HG03175 (cell line): ENCODE results near the gene LGALS7B.
"Not testable (repeated sequence)": the region's sequence is repeated elsewhere in the genome, so short reads cannot be mapped to it uniquely, and the experiment has no call there.

ENCODE experiments used
- ATAC-seq: cut with Tn5 transposase; IDR thresholded peaks from one replicate; pipeline ENCODE4 v1.9.1; 2021; ENCODE audit warnings: mild to moderate bottlenecking, moderate library complexity; ENCODE audit not compliant: unreplicated experiment

The LGALS7B gene

GRCh38 chr19:38793671-38794070, 4.7 kb downstream of the LGALS7B start:
- ATAC-seq: no peak

GRCh38 chr19:38795549-38795948, 6.5 kb downstream of the LGALS7B start:
- ATAC-seq: no peak

- ATAC-seq: no peak
Measured at GRCh38 chr19:38796154-38796553, 7.2 kb downstream of the LGALS7B start.

GRCh38 chr19:38797781-38798180, 8.8 kb downstream of the LGALS7B start:
- not testable (repeated sequence) for ATAC-seq

- no peak for ATAC-seq
Measured at GRCh38 chr19:38799104-38799503, 10.1 kb downstream of the LGALS7B start.

GRCh38 chr19:38800577-38801347, 11.8 kb downstream of the LGALS7B start:
- ATAC-seq: no peak

- no peak for ATAC-seq
Measured at GRCh38 chr19:38801359-38802095, 12.5 kb downstream of the LGALS7B start.

- no peak for ATAC-seq
Measured at GRCh38 chr19:38803543-38803942, 14.5 kb downstream of the LGALS7B start.

- ATAC-seq: no peak
Measured at GRCh38 chr19:38805180-38805579, 16.2 kb downstream of the LGALS7B start.

- ATAC-seq: no peak
Measured at GRCh38 chr19:38806371-38806770, 17.4 kb downstream of the LGALS7B start.

GRCh38 chr19:38807374-38808098, 18.5 kb downstream of the LGALS7B start:
- not testable (repeated sequence) for ATAC-seq

- no peak for ATAC-seq
Measured at GRCh38 chr19:38808741-38809140, 19.7 kb downstream of the LGALS7B start.

GRCh38 chr19:38809592-38810252, 20.7 kb downstream of the LGALS7B start:
- ATAC-seq: no peak

GRCh38 chr19:38812009-38812840, 23.2 kb downstream of the LGALS7B start:
- no peak for ATAC-seq

- ATAC-seq: no peak
Measured at GRCh38 chr19:38812841-38813320, 23.9 kb downstream of the LGALS7B start, which contains the start of gene LGALS4. TSS of gene LGALS4 (minus strand) at chr19:38812945. CDS start at chr19:38812886, 59 bp downstream.

GRCh38 chr19:38813323-38813722, 24.3 kb downstream of the LGALS7B start:
- no peak for ATAC-seq

- not testable (repeated sequence) for ATAC-seq
Measured at GRCh38 chr19:38813932-38814331, 24.9 kb downstream of the LGALS7B start.

GRCh38 chr19:38815059-38816001, 26.3 kb downstream of the LGALS7B start:
- no peak for ATAC-seq
